Tibial nerve (tissue), 4 donors: ENCODE results near the gene EXPH5. TPM values are rescaled to one million over a fixed set of nuclear protein-coding genes. Genes with fewer than 3 reads are reported as not detected.

Experiments
- DNase-seq, 2 donors: peaks; one replicate each; pipeline ENCODE4 v3.0.0-alpha.2; 2019; ENCODE audit warnings: low spot score in 2 of 2
- H3K27ac ChIP-seq, 4 donors: fragments of 200-600 bp; sonication (generic) in 3 of 4; one replicate each; pipeline ENCODE4 v1.5.1; 2017 to 2019; ENCODE audit warnings: mild to moderate bottlenecking in 1 of 4
- H3K27me3 ChIP-seq, 2 donors: fragments of 200-600 bp; sonication (generic) in 1 of 2; one replicate each; pipeline versions ENCODE4 v1.5.1 to v1.6.0; 2017 to 2019
- H3K36me3 ChIP-seq, 3 donors: fragments of 200-600 bp; sonication (generic); one replicate each; pipeline ENCODE4 v1.5.1; 2018 to 2019
- H3K4me1 ChIP-seq, 4 donors: fragments of 200-600 bp; sonication (generic) in 3 of 4; one replicate each; pipeline ENCODE4 v1.5.1; 2017 to 2019
- H3K4me3 ChIP-seq, 4 donors: fragments of 200-600 bp; sonication (generic) in 3 of 4; one replicate each; pipeline ENCODE4 v1.5.1; 2017 to 2019; ENCODE audit warnings: mild to moderate bottlenecking in 1 of 4, moderate library complexity in 1 of 4
- H3K9me3 ChIP-seq, 4 donors: fragments of 200-600 bp; sonication (generic) in 3 of 4; one replicate each; pipeline ENCODE4 v1.5.1; 2017 to 2019
- CTCF ChIP-seq, 5 experiments: fragments of 200-600 bp in 3 of 5; fragments of 450-650 bp in 2 of 5; sonication (generic) in 3 of 5; IDR thresholded peaks; one replicate each; pipeline ENCODE4 v1.5.1; 2016 to 2019; ENCODE audit warnings: antibody characterized with exemption in 5 of 5, mild to moderate bottlenecking in 3 of 5, moderate library complexity in 2 of 5
- EP300 ChIP-seq, 2 donors: sonication (generic); formaldehyde crosslinking; IDR thresholded peaks; one replicate each; pipeline ENCODE4 v1.6.1; 2017; ENCODE audit warnings: antibody characterized with exemption in 2 of 2, mild to moderate bottlenecking in 1 of 2
- POLR2A ChIP-seq, 2 donors: fragments of 450-650 bp; IDR thresholded peaks; one replicate each; pipeline ENCODE4 v1.6.1; 2017; ENCODE audit warnings: antibody characterized with exemption in 2 of 2, mild to moderate bottlenecking in 2 of 2, moderate library complexity in 2 of 2
- WGBS, 2 donors: methylation state at CpG; one replicate each; pipeline ENCODE4 v1.1.5; 2018; 5-methylcytosine and 5-hydroxymethylcytosine counted together
- total RNA-seq, 4 donors: library from RNA; depleted of rRNA; stranded (reverse); fragments of >200 nt; gene quantifications; one replicate each; pipeline ENCODE4 v1.1.0, GENCODE V29; 2016

EXPH5 gene
- total RNA-seq, 4 donors from 2014 or later = 2.4 to 5.4 (median 4.1) TPM

GRCh38 chr11:108498816-108499408, 94.7 kb downstream of the EXPH5 start:
- whole genome bisulfite sequencing, 2 donors = 59 to 62% methylated on average over 29 of the region's 29 CpGs
- no peaks in the 10 kb centered on the region for H3K36me3 ChIP-seq
- no peak for TF ChIP-seq EP300 (IDR thresholded peaks at IDR 0.05)
- TF ChIP-seq POLR2A (IDR thresholded peaks at IDR 0.05) = no peak
- TF ChIP-seq CTCF (IDR thresholded peaks at IDR 0.05) = no peak
- H3K27me3 ChIP-seq = no peaks in the 10 kb centered on the region
- no peaks in the 10 kb centered on the region for H3K9me3 ChIP-seq
- peaks cover 0 to 17% (median 4%) of the 10 kb centered on the region in 4 donors for H3K4me1 ChIP-seq
- DNase-seq = no peak
- peak overlapping the region; percentile 91 to 98 (median 96) for H3K27ac ChIP-seq
- peak overlapping the region; percentile 62 to 96 (median 82) for H3K4me3 ChIP-seq

- TF ChIP-seq POLR2A (IDR thresholded peaks at IDR 0.05) = peak in 1 of 2 donors; percentile 16
- TF ChIP-seq CTCF (IDR thresholded peaks at IDR 0.05) = peak in 2 of 5 experiments; percentile 9 to 16
- peak in 1 of 2 donors; percentile 38 for TF ChIP-seq EP300 (IDR thresholded peaks at IDR 0.05)
- no peaks in the 10 kb centered on the region for H3K9me3 ChIP-seq
- peak in 1 of 2 donors; percentile 29 for DNase-seq
- H3K27ac ChIP-seq = peak within 1 kb of the TSS; percentile 91 to 98 (median 96)
- peaks cover 0 to 18% (median 4%) of the 10 kb centered on the region in 4 donors for H3K4me1 ChIP-seq
- H3K27me3 ChIP-seq = no peaks in the 10 kb centered on the region
- H3K36me3 ChIP-seq = no peaks in the 10 kb centered on the region
- 0 to 1% methylated on average over 35 to 81 of the region's 84 CpGs for WGBS, 2 donors
- H3K4me3 ChIP-seq = peak within 1 kb of the TSS; percentile 62 to 96 (median 82)
These were observed 95.3 kb downstream of the EXPH5 start, which contains the start of gene POGLUT3 for GRCh38 chr11:108498046-108498815. Gene POGLUT3 (minus strand): TSS chr11:108498384. CDS start chr11:108498366, 18 bp downstream.

GRCh38 chr11:108497317-108498045, 96.1 kb downstream of the EXPH5 start:
- peak overlapping the region; percentile 62 to 96 (median 82) for H3K4me3 ChIP-seq
- TF ChIP-seq EP300 (IDR thresholded peaks at IDR 0.05) (peak in 1 of 2 donors; percentile 95), CTCF (IDR thresholded peaks at IDR 0.05) (no peak), POLR2A (IDR thresholded peaks at IDR 0.05) (peak; percentile 70 to 77)
- no peaks in the 10 kb centered on the region for H3K27me3 ChIP-seq
- WGBS, 2 donors = 2% methylated on average over 30 of the region's 30 CpGs
- H3K27ac ChIP-seq = peak overlapping the region; percentile 91 to 98 (median 96)
- peaks cover 0 to 18% (median 4%) of the 10 kb centered on the region in 4 donors for H3K4me1 ChIP-seq
- no peaks in the 10 kb centered on the region for H3K36me3 ChIP-seq
- H3K9me3 ChIP-seq = no peaks in the 10 kb centered on the region
- DNase-seq = peak; percentile 63 to 81

GRCh38 chr11:108496643-108497256, 96.8 kb downstream of the EXPH5 start:
- Histone ChIP-seq H3K36me3 (no peaks in the 10 kb centered on the region), H3K4me1 (peaks cover 0 to 18% (median 4%) of the 10 kb centered on the region in 4 donors), H3K27me3 (no peaks in the 10 kb centered on the region), H3K9me3 (no peaks in the 10 kb centered on the region), H3K4me3 (peak overlapping the region in 1 of 4 donors; percentile 96), H3K27ac (peak overlapping the region; percentile 91 to 98 (median 96))
- TF ChIP-seq POLR2A (IDR thresholded peaks at IDR 0.05) (no peak), CTCF (IDR thresholded peaks at IDR 0.05) (no peak), EP300 (IDR thresholded peaks at IDR 0.05) (no peak)
- WGBS, 2 donors = 86 to 89% methylated on average over 7 of the region's 7 CpGs
- no peak for DNase-seq
